Liver (tissue), 3 donors: Measurements from ENCODE around the gene TCEA2.

Experiments
- CTCF ChIP-seq: fragments of 150-350 bp; IDR thresholded peaks from 2 replicates; pipeline ENCODE4 v1.5.1; 2017; ENCODE audit warnings: improper control_type of control experiment, low read depth, low read length; ENCODE audit not compliant: missing input control
- GABPA ChIP-seq, 2 donors: IDR thresholded peaks in 1 of 2; conservative IDR thresholded peaks in 1 of 2; 2 replicates each; pipeline ENCODE4 v1.6.1; 2016; ENCODE audit warnings: antibody characterized with exemption in 2 of 2, mild to moderate bottlenecking in 1 of 2, moderate library complexity in 1 of 2
- SP1 ChIP-seq: IDR thresholded peaks from 2 replicates; pipeline ENCODE4 v1.6.1; 2018; ENCODE audit warnings: antibody characterized with exemption, mild to moderate bottlenecking
- TAF1 ChIP-seq: conservative IDR thresholded peaks from 2 replicates; pipeline ENCODE4 v1.6.1; 2016; ENCODE audit warnings: antibody characterized with exemption, mild to moderate bottlenecking
- YY1 ChIP-seq: IDR thresholded peaks from 2 replicates; pipeline ENCODE4 v1.6.1; 2016; ENCODE audit warnings: antibody characterized with exemption, mild to moderate bottlenecking
- donor health status: healthy.
- donor health status: healthy.

- TF ChIP-seq YY1 = no peak
- no peak for TF ChIP-seq CTCF
- no peak for TF ChIP-seq SP1
- TF ChIP-seq TAF1 = no peak
- TF ChIP-seq GABPA (IDR thresholded peaks at IDR 0.05 in 1 of 2, conservative IDR thresholded peaks at IDR 0.05 in 1 of 2) = no peak
Observed at GRCh38 chr20:64086801-64087200, 23.8 kb downstream of the TCEA2 start.
